Measurements from ENCODE around the gene BBC3.

Gene BBC3

DNA sequence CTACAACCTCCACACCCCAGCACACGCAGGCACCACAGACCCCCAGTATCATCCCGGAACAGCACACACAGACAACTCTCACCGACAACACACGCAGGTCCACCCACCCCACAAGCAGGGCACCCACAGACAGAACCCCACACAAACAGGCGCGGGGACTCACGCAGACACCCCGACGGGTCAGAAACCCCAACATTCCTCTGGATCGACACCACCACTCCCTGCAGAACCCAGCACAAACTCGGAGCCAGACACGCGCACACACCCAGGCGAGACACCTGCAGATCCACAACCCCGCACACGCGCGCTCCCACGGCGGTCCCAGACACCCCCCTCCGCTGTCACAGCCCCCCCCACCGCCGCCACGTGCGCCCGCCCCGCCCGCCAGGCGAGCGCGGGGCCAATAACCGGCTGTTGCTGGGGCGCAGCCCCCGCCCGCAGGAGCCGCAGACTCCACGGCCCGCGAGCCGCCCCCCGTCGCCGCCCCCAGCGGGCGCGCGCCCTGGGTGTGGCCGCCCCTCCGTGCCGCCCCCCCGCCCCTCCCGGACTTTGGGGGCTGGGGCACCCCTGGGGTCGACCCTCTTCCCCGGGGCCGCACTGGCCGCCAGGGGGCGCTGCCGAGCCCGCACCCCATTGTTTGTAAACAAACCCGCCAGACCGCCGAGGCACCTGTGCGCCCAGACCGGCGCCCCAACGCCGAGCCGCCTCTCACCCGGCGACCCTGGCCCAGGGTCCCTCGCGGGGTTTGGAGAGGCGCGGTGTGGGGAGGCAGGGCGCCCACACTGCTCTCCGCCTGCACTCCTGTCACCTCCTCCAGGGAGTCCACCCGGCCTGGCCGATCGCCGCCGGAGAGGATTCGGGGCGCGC lies 712 bp downstream of the BBC3 start:
- H3K4me3 ChIP-seq (ENCODE audit: control insufficient read depth, low read depth, low read length) = peak overlapping the region; percentile 93
- TF ChIP-seq, protein P1, sequence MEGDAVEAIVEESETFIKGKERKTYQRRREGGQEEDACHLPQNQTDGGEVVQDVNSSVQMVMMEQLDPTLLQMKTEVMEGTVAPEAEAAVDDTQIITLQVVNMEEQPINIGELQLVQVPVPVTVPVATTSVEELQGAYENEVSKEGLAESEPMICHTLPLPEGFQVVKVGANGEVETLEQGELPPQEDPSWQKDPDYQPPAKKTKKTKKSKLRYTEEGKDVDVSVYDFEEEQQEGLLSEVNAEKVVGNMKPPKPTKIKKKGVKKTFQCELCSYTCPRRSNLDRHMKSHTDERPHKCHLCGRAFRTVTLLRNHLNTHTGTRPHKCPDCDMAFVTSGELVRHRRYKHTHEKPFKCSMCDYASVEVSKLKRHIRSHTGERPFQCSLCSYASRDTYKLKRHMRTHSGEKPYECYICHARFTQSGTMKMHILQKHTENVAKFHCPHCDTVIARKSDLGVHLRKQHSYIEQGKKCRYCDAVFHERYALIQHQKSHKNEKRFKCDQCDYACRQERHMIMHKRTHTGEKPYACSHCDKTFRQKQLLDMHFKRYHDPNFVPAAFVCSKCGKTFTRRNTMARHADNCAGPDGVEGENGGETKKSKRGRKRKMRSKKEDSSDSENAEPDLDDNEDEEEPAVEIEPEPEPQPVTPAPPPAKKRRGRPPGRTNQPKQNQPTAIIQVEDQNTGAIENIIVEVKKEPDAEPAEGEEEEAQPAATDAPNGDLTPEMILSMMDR (conservative IDR thresholded peaks at IDR 0.05; ENCODE audit: control insufficient read depth, insufficient read depth, low read depth, low read length) = peak; percentile 43
- DNase-seq (ENCODE audit: low read depth) = peak; percentile 29

DNA sequence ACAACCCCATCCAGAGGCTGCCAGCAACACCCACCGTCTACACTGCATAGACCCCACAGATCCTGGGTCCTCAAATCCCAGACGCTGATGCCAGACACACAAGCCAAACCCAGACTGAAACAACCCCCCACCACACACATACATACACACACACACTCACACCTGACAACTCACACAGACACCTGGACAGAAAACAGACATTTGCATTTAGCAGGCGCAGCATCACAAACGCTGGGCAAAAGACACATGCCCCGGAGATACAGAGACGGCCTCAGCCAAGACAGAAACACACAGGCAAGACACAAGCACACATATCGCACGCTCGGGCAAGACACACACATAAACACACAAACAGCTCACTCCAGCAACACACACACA lies 1.3 kb downstream of the BBC3 start:
- peak; percentile 30 for DNase-seq (ENCODE audit: low read depth)
- peak overlapping the region; percentile 93 for H3K4me3 ChIP-seq (ENCODE audit: control insufficient read depth, low read depth, low read length)
- TF ChIP-seq, protein P1 (conservative IDR thresholded peaks at IDR 0.05; ENCODE audit: control insufficient read depth, insufficient read depth, low read depth, low read length) = no peak

DNA sequence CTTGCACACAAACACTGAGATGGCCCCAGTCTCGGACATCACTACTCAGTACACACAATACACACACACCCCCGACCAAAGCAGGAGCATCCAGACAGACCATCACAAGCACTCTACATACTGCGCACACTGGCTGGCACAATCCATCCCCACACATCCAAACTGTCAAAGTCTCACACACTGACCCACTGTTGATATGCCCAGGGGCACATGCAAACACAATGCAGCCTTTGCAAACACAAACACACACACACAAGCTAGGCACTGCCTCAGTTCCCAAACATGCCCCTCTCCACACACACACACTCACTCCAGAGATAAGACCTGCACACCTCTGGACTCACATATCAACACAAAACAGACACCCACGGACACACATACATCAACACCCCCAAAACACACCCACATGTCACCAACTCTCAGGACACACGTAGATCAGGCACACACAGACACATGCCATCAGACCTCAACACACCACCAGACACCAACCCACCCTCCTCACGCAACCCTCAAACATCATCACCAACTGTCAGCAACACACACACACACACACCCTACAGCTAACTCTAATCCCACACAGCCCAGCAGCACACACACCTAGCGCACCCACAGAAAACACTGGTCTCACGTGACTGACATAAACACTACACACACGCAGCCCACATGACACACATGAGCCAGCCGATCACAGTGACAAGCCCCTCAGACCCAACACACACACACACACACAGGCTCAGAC lies 1.9 kb downstream of the BBC3 start:
- DNase-seq (ENCODE audit: low read depth) = peak; percentile 41
- TF ChIP-seq, protein P1 (conservative IDR thresholded peaks at IDR 0.05; ENCODE audit: control insufficient read depth, insufficient read depth, low read depth, low read length) = no peak

DNA sequence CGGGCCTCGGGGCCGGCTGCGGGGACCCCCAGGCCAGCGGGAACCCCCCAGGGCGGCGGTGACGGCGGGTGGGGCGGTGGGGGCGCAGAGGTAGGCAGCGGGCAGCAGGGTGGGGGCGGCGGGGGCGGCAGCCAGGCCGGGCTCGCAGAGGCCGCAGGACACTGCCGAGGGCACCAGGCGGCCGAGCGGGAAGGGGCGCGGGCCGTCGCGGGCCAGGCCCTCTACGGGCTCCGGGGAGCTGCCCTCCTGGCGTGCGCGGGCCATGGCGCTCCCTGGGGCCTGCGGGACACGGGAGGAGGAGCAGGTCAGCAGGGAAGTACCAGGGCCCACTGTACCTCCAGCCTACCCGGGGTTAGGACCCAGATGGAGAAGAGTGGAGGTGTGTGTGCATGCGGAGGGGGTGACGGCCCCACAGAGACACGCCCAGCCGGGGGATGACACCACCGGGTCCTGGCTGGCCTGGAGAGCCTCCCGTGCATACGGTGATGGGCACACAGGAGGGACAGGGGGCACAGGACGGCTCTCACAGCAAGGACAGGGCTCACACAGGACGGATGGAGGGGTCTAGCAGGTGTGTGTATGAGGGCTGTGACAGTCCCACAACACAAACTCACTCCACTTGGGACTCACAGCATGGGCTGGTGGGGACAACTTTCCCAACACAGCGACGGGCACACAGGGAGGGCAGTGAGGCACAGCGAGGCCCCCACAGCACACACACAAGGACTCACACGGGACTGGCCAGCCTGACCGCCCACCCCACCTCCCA lies 2.6 kb downstream of the BBC3 start:
- DNase-seq (ENCODE audit: low read depth) = no peak
- TF ChIP-seq, protein P1 (conservative IDR thresholded peaks at IDR 0.05; ENCODE audit: control insufficient read depth, insufficient read depth, low read depth, low read length) = no peak
- peak overlapping the region; percentile 93 for H3K4me3 ChIP-seq (ENCODE audit: control insufficient read depth, low read depth, low read length)

More for the DNA sequence above, 1.9 kb downstream of the BBC3 start:
- H3K4me3 ChIP-seq (ENCODE audit: control insufficient read depth, low read depth, low read length) = peak overlapping the region; percentile 93

DNA sequence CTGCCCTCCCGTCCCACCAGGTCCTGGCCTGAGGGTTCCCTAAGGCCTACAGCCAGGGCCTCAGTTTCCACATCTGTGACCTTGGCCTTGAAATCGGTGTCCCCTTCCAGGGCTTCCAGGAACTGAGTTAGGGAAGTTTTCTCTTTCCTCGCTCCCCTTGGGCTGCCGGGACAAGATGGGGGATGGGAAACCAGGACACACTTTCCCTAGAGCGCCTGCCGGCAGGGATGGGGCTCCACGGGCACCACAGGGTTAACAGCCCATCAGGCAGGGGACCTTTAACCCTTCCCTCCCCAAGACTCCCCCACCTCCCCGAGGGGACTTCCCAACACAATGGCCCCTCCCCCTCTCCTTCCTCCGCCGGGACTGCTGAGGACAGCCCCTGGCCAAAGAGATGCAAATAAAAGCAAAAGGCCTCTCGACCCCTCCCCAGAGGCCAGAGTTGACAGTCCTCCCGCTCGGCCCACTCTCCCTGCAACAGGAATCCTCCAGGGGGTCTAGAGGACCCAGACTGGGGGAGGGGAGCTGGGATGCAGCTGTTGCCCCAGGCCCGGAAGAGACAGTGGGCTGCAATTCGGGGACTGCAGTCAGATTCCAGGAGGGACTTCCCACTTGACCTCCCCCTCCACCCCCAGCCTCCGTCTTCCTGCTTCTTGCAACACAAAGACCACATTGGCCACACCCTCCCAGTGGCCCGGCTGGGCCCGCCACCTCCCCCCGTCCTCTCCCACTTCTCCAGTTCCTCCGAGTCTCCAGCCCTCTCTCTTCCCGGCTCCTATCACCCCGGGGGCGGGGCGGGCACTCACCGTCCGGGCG lies 3.4 kb downstream of the BBC3 start:
- H3K4me3 ChIP-seq (ENCODE audit: control insufficient read depth, low read depth, low read length) = peak overlapping the region; percentile 49
- DNase-seq (ENCODE audit: low read depth) = peak; percentile 95
- TF ChIP-seq, protein P1 (conservative IDR thresholded peaks at IDR 0.05; ENCODE audit: control insufficient read depth, insufficient read depth, low read depth, low read length) = no peak

Measured in fibroblast of mammary gland (primary cell).